Measurements from ENCODE around the gene ZNF554.

The ZNF554 gene

GRCh38 chr19:2819540-2820111, at the start of gene ZNF554:
ZNF554 (plus strand) TSS chr19:2819868; CDS start chr19:2820072, 204 bp downstream.
- peak; percentile 97 for DNase-seq (ENCODE audit: low read depth in 2 of 2, low spot score in 1 of 2)

- no peak for DNase-seq (ENCODE audit: low read depth in 2 of 2, low spot score in 1 of 2)
Observed at GRCh38 chr19:2770055-2771013, 49.3 kb upstream of the ZNF554 start.

GRCh38 chr19:2771786-2772674, 47.6 kb upstream of the ZNF554 start:
- no peak for DNase-seq (ENCODE audit: low read depth in 2 of 2, low spot score in 1 of 2)

GRCh38 chr19:2774083-2774679, 45.5 kb upstream of the ZNF554 start:
- DNase-seq (ENCODE audit: low read depth in 2 of 2, low spot score in 1 of 2), result no peak

- no peak for DNase-seq (ENCODE audit: low read depth in 2 of 2, low spot score in 1 of 2)
Observed at GRCh38 chr19:2774953-2775555, 44.6 kb upstream of the ZNF554 start.

GRCh38 chr19:2775556-2776430, 43.9 kb upstream of the ZNF554 start:
- DNase-seq (ENCODE audit: low read depth in 2 of 2, low spot score in 1 of 2), result peak; percentile 30 to 34

- no peak for DNase-seq (ENCODE audit: low read depth in 2 of 2, low spot score in 1 of 2)
Observed at GRCh38 chr19:2777952-2778683, 41.5 kb upstream of the ZNF554 start.

GRCh38 chr19:2779121-2779740, 40.4 kb upstream of the ZNF554 start:
- DNase-seq (ENCODE audit: low read depth in 2 of 2, low spot score in 1 of 2), result no peak

GRCh38 chr19:2780284-2780683, 39.4 kb upstream of the ZNF554 start:
- no peak for DNase-seq (ENCODE audit: low read depth in 2 of 2, low spot score in 1 of 2)

GRCh38 chr19:2782329-2782935, 37.2 kb upstream of the ZNF554 start:
- DNase-seq (ENCODE audit: low read depth in 2 of 2, low spot score in 1 of 2), result no peak

GRCh38 chr19:2782936-2783780, 36.5 kb upstream of the ZNF554 start, which contains the start of gene SGTA:
SGTA (minus strand) TSS chr19:2783273; CDS start chr19:2769068, 14,205 bp downstream.
- peak; percentile 92 to 93 for DNase-seq (ENCODE audit: low read depth in 2 of 2, low spot score in 1 of 2)

GRCh38 chr19:2783781-2784145, 35.9 kb upstream of the ZNF554 start:
- no peak for DNase-seq (ENCODE audit: low read depth in 2 of 2, low spot score in 1 of 2)

GRCh38 chr19:2785244-2785997, 34.2 kb upstream of the ZNF554 start, which contains the start of gene THOP1:
THOP1 (plus strand) TSS chr19:2785503; CDS start chr19:2785663, 160 bp downstream.
- peak; percentile 93 to 98 for DNase-seq (ENCODE audit: low read depth in 2 of 2, low spot score in 1 of 2)

- DNase-seq (ENCODE audit: low read depth in 2 of 2, low spot score in 1 of 2), result no peak
Observed at GRCh38 chr19:2787115-2787514, 32.6 kb upstream of the ZNF554 start.

- no peak for DNase-seq (ENCODE audit: low read depth in 2 of 2, low spot score in 1 of 2)
Observed at GRCh38 chr19:2788237-2788636, 31.4 kb upstream of the ZNF554 start.

GRCh38 chr19:2790194-2790556, 29.5 kb upstream of the ZNF554 start:
- DNase-seq (ENCODE audit: low read depth in 2 of 2, low spot score in 1 of 2), result no peak

Measured in stimulated activated CD8-positive, alpha-beta memory T cell treated with anti-CD3 and anti-CD28 coated beads, Interleukin-4, amount 100 ng/mL, for 1 hour (primary cell).